ENCODE measurements around the gene TRAF3IP3.

Gene TRAF3IP3

GRCh38 chr1:209755926-209756614, at the start of gene TRAF3IP3:
Gene TRAF3IP3 (plus strand): TSS chr1:209756053. CDS start chr1:209760040, 3,987 bp downstream.
- peak; percentile 73 to 78 for DNase-seq (ENCODE audit: low read depth in 2 of 2)

- DNase-seq (ENCODE audit: low read depth in 2 of 2): no peak
Observed at GRCh38 chr1:209706622-209707021, 49.2 kb upstream of the TRAF3IP3 start.

GRCh38 chr1:209707308-209707707, 48.5 kb upstream of the TRAF3IP3 start:
- DNase-seq (ENCODE audit: low read depth in 2 of 2): no peak

- DNase-seq (ENCODE audit: low read depth in 2 of 2): no peak
Observed at GRCh38 chr1:209708297-209708696, 47.6 kb upstream of the TRAF3IP3 start.

GRCh38 chr1:209710093-209710492, 45.8 kb upstream of the TRAF3IP3 start:
- no peak for DNase-seq (ENCODE audit: low read depth in 2 of 2)

- no peak for DNase-seq (ENCODE audit: low read depth in 2 of 2)
Observed at GRCh38 chr1:209710847-209711246, 45.0 kb upstream of the TRAF3IP3 start.

- no peak for DNase-seq (ENCODE audit: low read depth in 2 of 2)
Observed at GRCh38 chr1:209714338-209714737, 41.5 kb upstream of the TRAF3IP3 start.

GRCh38 chr1:209715314-209715713, 40.5 kb upstream of the TRAF3IP3 start:
- DNase-seq (ENCODE audit: low read depth in 2 of 2): no peak

- no peak for DNase-seq (ENCODE audit: low read depth in 2 of 2)
Observed at GRCh38 chr1:209717818-209718217, 38.0 kb upstream of the TRAF3IP3 start.

GRCh38 chr1:209720326-209720725, 35.5 kb upstream of the TRAF3IP3 start:
- no peak for DNase-seq (ENCODE audit: low read depth in 2 of 2)

GRCh38 chr1:209720826-209721225, 35.0 kb upstream of the TRAF3IP3 start:
- DNase-seq (ENCODE audit: low read depth in 2 of 2): no peak

- DNase-seq (ENCODE audit: low read depth in 2 of 2): no peak
Observed at GRCh38 chr1:209721323-209721722, 34.5 kb upstream of the TRAF3IP3 start.

- no peak for DNase-seq (ENCODE audit: low read depth in 2 of 2)
Observed at GRCh38 chr1:209723265-209723664, 32.6 kb upstream of the TRAF3IP3 start.

- peak; percentile 45 to 47 for DNase-seq (ENCODE audit: low read depth in 2 of 2)
Observed at GRCh38 chr1:209723756-209724693, 31.8 kb upstream of the TRAF3IP3 start.

- DNase-seq (ENCODE audit: low read depth in 2 of 2): no peak
Observed at GRCh38 chr1:209727286-209727685, 28.6 kb upstream of the TRAF3IP3 start.

GRCh38 chr1:209727785-209728184, 28.1 kb upstream of the TRAF3IP3 start:
- no peak for DNase-seq (ENCODE audit: low read depth in 2 of 2)

GRCh38 chr1:209728466-209728865, 27.4 kb upstream of the TRAF3IP3 start:
- no peak for DNase-seq (ENCODE audit: low read depth in 2 of 2)

GRCh38 chr1:209729436-209729835, 26.4 kb upstream of the TRAF3IP3 start:
- no peak for DNase-seq (ENCODE audit: low read depth in 2 of 2)

- DNase-seq (ENCODE audit: low read depth in 2 of 2): no peak
Observed at GRCh38 chr1:209732725-209733124, 23.1 kb upstream of the TRAF3IP3 start.

GRCh38 chr1:209733409-209734192, 22.3 kb upstream of the TRAF3IP3 start:
- no peak for DNase-seq (ENCODE audit: low read depth in 2 of 2)

- DNase-seq (ENCODE audit: low read depth in 2 of 2): no peak
Observed at GRCh38 chr1:209736490-209737117, 19.2 kb upstream of the TRAF3IP3 start.

GRCh38 chr1:209737118-209737505, 18.7 kb upstream of the TRAF3IP3 start:
- DNase-seq (ENCODE audit: low read depth in 2 of 2): no peak
